Lung (tissue), 12 donors: ENCODE results near the gene CHST10. TPM values are rescaled to one million over a fixed set of nuclear protein-coding genes. Genes with fewer than 3 reads are reported as not detected.

Experiments used
- ATAC-seq: fragments of 200-7000 bp; cut with Tn5 transposase; one replicate; pipeline ENCODE4 v1.9.1; 2020; ENCODE audit warnings: moderate number of reproducible peaks; ENCODE audit not compliant: insufficient read depth, low FRiP score
- DNase-seq, 3 donors: peaks; one replicate each; pipeline ENCODE4 v3.0.0-alpha.2; 2013 to 2017
- H3K27ac ChIP-seq, 2 donors: one replicate each; pipeline ENCODE4 v1.5.1; 2013; ENCODE audit warnings: mild to moderate bottlenecking in 2 of 2, moderate library complexity in 2 of 2, control low read depth in 1 of 2, inconsistent platforms in 1 of 2, low read depth in 1 of 2, low read length in 1 of 2
- H3K27me3 ChIP-seq, 3 donors: one replicate each; pipeline ENCODE4 v1.5.1; 2013; ENCODE audit warnings: low read length in 2 of 3; ENCODE audit not compliant: control insufficient read depth in 3 of 3, insufficient read depth in 3 of 3
- H3K36me3 ChIP-seq, 4 donors: one replicate each; pipeline ENCODE4 v1.5.1; 2013; ENCODE audit warnings: low read length in 4 of 4, mild to moderate bottlenecking in 1 of 4, moderate library complexity in 1 of 4; ENCODE audit not compliant: control insufficient read depth in 4 of 4, insufficient read depth in 4 of 4
- H3K4me1 ChIP-seq, 5 donors: one replicate each; pipeline ENCODE4 v1.5.1; 2013; ENCODE audit warnings: low read length in 5 of 5, mild to moderate bottlenecking in 2 of 5, moderate library complexity in 1 of 5; ENCODE audit not compliant: control insufficient read depth in 5 of 5, insufficient read depth in 5 of 5
- H3K4me3 ChIP-seq: one replicate; pipeline ENCODE4 v1.5.1; 2013; ENCODE audit warnings: mild to moderate bottlenecking, control low read depth, moderate library complexity
- H3K9ac ChIP-seq, 2 donors: one replicate each; pipeline ENCODE4 v1.5.1; 2013; ENCODE audit warnings: low read length in 2 of 2, control low read depth in 1 of 2; ENCODE audit not compliant: insufficient read depth in 1 of 2
- H3K9me3 ChIP-seq, 4 donors: one replicate each; pipeline ENCODE4 v1.5.1; 2013; ENCODE audit warnings: low read length in 3 of 4, mild to moderate bottlenecking in 1 of 4, moderate library complexity in 1 of 4; ENCODE audit not compliant: control insufficient read depth in 4 of 4, insufficient read depth in 3 of 4
- WGBS, 2 donors: extraction: QIAGEN DNeasy Blood & Tissue Kit; methylation state at CpG; one replicate each; pipeline ENCODE4 v1.1.7; 2013; 5-methylcytosine and 5-hydroxymethylcytosine counted together
- polyA plus RNA-seq, 2 donors: library from polyadenylated mRNA; stranded (reverse); fragments of 200-250 nt; gene quantifications; one replicate each; pipeline ENCODE4 v1.2.1, GENCODE V29; 2013
- total RNA-seq, 2 donors: library from RNA; depleted of rRNA in 1 of 2; stranded (reverse); fragments of >200 nt in 1 of 2; gene quantifications; one replicate each; pipeline ENCODE4 v1.2.1, GENCODE V29; 2014 to 2021
- TF ChIP-seq, protein P1 (sequence below): IDR thresholded peaks from 2 replicates; pipeline ENCODE4 v1.5.1; 2012; ENCODE audit warnings: mild to moderate bottlenecking; ENCODE audit errors: control extremely low read depth, extremely low read depth
- donor health status: control.
- donor health status: control.
- donor health status: Bipolar disorder and iron deficiency.
- donor health status: healthy.
- donor health status: DM: yes; HTN: yes; CAD: no.

Gene CHST10
- total and polyA plus RNA-seq, 4 donors: 5.1 to 22.4 (median 8.0) TPM

DNA sequence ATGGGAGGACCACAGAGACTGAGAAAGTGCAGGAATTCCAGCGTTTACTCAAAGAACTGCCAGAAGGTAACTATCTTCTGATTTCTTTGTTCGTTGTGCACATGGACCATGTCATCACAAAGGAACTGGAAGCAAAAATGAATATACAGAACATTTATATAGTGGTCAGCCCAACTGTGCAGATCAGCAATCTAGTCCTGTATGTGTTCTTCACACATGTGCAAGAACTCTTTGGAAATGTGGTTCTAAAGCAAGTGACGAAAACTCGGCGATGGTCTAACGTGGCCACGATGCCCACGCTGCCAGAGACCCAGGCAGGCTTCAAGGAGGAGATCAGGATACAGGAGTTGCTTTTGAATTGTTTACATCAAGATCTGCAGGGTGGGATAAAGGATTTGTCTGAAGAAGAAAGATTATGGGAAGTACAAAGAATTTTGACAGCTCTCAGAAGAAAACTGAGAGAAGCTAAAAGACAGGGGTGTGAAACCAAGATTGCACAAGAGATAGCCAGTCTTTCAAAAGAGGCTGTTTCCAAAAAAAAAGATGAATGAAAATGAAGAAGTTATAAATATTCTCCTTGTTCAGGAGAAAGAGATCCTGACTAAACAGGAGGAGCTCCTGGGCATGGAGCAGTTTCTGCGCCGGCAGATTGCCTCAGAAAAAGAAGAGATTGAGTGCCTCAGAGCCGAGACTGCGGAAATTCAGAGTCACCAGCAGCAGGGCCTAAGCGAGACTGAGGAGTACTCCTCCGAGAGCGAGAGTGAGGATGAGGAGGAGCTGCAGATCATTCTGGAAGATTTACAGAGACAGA lies 8.3 kb upstream of the CHST10 start:
- peak overlapping the region in 1 of 2 donors; percentile 7 for H3K9ac ChIP-seq
- H3K36me3 ChIP-seq: no peaks in the 10 kb centered on the region
- no peaks in the 10 kb centered on the region for H3K27me3 ChIP-seq
- H3K9me3 ChIP-seq: peaks cover 0 to 5% (median 0%) of the 10 kb centered on the region in 4 donors
- TF ChIP-seq, protein P1, sequence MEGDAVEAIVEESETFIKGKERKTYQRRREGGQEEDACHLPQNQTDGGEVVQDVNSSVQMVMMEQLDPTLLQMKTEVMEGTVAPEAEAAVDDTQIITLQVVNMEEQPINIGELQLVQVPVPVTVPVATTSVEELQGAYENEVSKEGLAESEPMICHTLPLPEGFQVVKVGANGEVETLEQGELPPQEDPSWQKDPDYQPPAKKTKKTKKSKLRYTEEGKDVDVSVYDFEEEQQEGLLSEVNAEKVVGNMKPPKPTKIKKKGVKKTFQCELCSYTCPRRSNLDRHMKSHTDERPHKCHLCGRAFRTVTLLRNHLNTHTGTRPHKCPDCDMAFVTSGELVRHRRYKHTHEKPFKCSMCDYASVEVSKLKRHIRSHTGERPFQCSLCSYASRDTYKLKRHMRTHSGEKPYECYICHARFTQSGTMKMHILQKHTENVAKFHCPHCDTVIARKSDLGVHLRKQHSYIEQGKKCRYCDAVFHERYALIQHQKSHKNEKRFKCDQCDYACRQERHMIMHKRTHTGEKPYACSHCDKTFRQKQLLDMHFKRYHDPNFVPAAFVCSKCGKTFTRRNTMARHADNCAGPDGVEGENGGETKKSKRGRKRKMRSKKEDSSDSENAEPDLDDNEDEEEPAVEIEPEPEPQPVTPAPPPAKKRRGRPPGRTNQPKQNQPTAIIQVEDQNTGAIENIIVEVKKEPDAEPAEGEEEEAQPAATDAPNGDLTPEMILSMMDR: no peak
- ATAC-seq: no peak
- WGBS, 2 donors: 61 to 75% methylated on average over 15 of the region's 15 CpGs
- DNase-seq: no peak
- H3K27ac ChIP-seq: no peak overlapping the region
- peaks cover 0 to 16% (median 0%) of the 10 kb centered on the region in 5 donors for H3K4me1 ChIP-seq
- no peak overlapping the region for H3K4me3 ChIP-seq

GRCh38 chr2:100425107-100425506 lies 7.6 kb upstream of the CHST10 start:
- 80 to 84% methylated on average over 4 of the region's 4 CpGs for WGBS, 2 donors
- Histone ChIP-seq H3K27me3 (no peaks in the 10 kb centered on the region), H3K9me3 (no peaks in the 10 kb centered on the region), H3K4me3 (no peak overlapping the region), H3K36me3 (no peaks in the 10 kb centered on the region), H3K27ac (no peak overlapping the region), H3K4me1 (peaks cover 0 to 16% (median 0%) of the 10 kb centered on the region in 5 donors), H3K9ac (no peak overlapping the region)
- DNase-seq (no peak), ATAC-seq (no peak)
- TF ChIP-seq, protein P1: no peak

DNA sequence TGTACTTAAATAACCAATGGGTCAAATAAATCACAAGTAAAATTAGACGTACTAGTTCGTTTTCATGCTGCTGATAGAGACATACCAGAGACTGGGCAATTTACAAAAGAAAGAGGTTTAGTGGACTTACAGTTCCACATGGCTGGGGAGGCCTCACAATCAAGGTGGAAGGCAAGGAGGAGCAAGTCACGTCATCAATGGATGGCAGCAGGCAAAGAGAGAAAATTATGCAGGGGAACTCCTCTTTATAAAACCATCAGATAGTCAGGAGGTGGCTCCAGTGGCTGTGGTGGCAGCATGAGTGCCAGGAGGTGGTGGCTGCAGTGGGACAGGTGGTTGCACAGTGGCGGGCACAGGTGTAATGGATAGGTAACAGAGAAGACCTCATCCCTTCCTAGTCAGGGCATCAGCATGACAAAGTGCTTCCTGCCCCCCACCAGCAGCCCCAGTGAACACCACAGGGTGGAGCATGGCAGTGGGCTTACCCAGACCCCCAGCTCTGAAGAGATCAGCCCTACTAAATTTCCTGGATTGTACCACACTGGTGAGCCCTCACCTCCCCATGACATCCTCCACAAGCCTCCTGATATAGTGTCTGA lies 6.9 kb upstream of the CHST10 start:
- ATAC-seq (no peak), DNase-seq (no peak)
- TF ChIP-seq, protein P1: no peak
- no peaks in the 10 kb centered on the region for H3K9me3 ChIP-seq
- 86 to 91% methylated on average over 4 of the region's 4 CpGs for WGBS, 2 donors
- no peak overlapping the region for H3K27ac ChIP-seq
- no peaks in the 10 kb centered on the region for H3K27me3 ChIP-seq
- H3K9ac ChIP-seq: no peak overlapping the region
- peaks cover 0 to 16% (median 0%) of the 10 kb centered on the region in 5 donors for H3K4me1 ChIP-seq
- no peak overlapping the region for H3K4me3 ChIP-seq
- H3K36me3 ChIP-seq: no peaks in the 10 kb centered on the region
